Measurements from ENCODE around the gene BEGAIN.

DNA sequence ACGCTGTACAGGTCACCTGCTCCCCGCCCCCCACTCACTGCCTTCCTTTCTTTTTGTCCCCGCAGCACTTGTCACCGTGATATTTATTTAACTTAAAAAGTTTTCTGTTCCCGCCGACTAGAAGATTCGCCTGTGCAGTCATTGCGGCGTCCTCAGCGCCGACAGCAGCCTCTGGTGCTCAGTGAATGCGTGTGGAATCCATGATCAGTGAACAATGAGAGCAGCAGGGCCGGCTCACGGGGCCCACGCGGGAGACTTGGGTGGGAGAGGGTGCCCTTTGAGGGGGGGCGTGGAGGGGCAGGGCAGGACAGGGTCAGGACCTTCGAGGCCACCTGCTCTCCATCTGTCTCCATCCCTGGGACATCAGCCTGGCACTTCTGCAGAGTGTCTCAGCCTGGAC lies 24.5 kb downstream of the BEGAIN start:
- TF ChIP-seq CTCF (IDR thresholded peaks at IDR 0.05; ENCODE audit: poor library complexity) (no peak), EZH2 (IDR thresholded peaks at IDR 0.05; ENCODE audit: borderline replicate concordance) (no peak), EZH2phosphoT487 (IDR thresholded peaks at IDR 0.05; ENCODE audit: low read depth, severe bottlenecking, unreplicated experiment) (no peak)

Measured in hepatocyte (in vitro differentiated cells).